NCI-H2107 treated with DMSO at 0.1 percent for 48 hours (cell line): ENCODE results near the gene PSMD14.
A peak's percentile ranks its signal among the peaks of the same experiment; 100 is the strongest.
"Not testable (repeated sequence)": the region's sequence is repeated elsewhere in the genome, so short reads cannot be mapped to it uniquely, and the experiment has no call there.

ENCODE experiments used
- DNase-seq: peaks from one replicate; lab custom pipeline; 2025; ENCODE audit not compliant: unreplicated experiment; lab: John Stamatoyannopoulos, UW

The PSMD14 gene

DNA sequence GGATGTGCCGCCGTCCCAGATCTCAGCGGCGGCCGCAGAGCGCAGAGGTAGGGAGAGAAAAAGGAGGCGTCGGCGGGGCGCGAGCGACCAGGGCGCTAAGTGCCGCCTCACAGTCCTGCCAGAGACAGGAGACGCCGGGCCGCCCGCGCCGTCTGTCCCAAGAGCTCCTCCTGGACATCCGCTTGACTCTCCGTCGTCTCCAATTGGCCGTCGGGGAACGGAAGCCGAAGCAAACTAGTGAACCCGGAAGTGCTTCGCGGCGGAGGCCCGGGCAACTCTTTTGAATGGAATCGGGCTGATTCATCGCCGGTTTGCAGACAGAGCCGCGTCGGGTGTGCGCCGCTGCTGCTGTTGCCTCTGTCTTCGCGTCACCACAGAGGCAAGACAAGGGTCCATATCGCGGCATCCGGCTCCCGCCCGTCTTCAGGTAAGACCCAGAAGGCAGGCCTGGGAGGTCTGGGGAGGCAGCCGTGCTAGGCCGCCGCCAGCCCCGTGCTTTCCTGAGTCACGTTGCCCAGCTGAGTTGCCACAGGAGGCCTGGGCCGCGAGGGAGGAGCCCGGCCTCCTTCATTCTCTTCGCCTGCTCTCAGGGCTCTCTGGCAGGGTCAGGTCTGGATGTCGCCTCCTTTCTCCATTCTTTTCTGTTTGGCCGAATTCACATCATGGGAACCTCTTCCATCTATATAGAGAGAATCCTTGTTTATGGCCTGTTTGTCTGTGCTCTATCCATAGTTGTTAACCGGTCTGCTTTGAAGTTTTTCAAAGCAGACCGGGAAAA, at the start of gene PSMD14:
Gene PSMD14 (plus strand): TSS at position 248 of the 778 bp plus-strand sequence. CDS start 10,401 bp downstream, outside the sequence.
- peak; percentile 69 for DNase-seq

GRCh38 chr2:161265874-161266273, 42.4 kb upstream of the PSMD14 start:
- peak; percentile 93 for DNase-seq

DNA sequence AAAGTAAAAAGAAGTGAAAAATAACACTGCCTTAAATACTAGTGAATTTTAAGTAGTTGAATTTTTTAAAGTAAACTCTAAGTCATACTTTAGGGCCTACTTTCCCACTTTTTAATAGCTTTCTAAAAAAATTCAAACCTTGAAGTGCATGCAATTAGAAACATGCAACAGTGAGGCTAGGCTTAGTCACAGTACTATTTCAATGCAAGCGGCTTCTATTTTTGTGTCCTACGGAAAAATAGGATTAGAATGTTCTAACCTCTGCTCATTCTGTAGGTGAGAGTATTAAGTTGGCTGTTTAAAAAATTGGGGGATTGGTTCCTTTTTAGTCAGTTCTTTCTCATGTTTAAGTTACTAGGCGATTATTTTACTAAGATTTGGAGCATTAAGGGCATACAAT, 39.1 kb upstream of the PSMD14 start:
- DNase-seq, result no peak

DNA sequence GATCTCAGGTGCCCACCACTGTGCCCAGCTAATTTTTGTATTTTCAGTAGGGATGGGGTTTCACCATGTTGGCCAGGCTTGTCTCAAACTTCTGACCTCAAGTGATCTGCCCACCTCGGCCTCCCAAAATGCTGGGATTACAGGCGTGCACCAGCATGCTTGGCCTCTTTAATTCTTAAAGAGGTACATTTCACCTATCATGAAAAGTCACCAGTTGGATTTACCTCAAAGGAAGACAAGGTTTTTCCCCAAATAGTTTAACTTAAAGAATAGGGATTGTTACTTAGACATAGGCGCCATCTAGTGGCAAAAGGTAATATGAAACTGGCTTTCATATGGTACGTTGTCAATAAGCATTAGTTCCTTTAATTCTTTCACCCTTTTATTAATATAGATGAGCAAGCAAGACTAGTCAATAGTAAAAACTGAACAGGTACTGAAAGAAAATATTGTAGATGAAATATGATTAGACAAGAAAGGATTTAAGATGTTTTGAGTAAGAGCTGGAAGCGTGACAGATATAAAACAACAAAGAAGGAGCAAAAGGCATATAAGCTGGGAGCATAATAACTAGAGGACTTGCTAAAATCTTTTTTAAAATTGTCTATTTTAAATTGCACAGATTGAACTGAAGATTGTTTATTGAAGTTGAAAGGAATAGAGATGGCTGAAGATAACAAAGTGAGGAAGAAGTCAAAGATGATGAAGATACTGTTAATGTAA, 35.0 kb upstream of the PSMD14 start:
- DNase-seq, result peak; percentile 77

DNA sequence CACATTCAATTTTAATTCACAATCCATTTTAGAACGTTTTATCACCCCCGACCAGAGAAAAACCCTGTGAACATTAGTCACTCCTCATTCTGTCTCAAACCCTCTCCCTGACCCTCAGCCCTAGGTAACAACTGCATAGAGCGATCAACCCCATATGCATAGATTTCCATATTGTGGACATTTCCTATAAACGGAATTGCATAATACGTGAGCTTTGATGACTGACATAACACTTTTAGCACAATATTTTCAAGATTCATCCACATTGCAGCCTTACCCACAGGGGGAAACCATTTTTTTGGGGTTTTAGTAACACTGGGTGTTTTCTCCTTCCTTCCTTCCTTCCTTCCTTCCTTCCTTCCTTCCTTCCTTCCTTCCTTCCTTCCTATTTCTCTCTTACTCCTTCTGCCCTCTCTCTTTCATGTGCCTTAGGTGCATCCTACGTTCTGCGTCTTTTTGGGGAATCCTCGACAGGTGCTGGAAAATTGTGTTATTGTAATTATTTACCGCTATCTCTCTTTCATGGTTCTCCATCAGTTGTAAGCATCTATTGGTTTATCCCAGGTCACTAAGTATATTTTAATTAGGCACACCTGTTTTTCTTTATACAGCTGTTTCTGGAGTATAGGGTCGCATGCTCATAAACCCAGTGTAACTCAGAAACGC, 29.5 kb upstream of the PSMD14 start:
- DNase-seq, result not testable (repeated sequence)

- DNase-seq, result not testable (repeated sequence)
These were observed 28.9 kb upstream of the PSMD14 start for GRCh38 chr2:161279230-161279815.

- not testable (repeated sequence) for DNase-seq
These were observed 27.3 kb upstream of the PSMD14 start for GRCh38 chr2:161280906-161281323.

- DNase-seq, result not testable (repeated sequence)
These were observed 26.5 kb upstream of the PSMD14 start for GRCh38 chr2:161281615-161282310.

DNA sequence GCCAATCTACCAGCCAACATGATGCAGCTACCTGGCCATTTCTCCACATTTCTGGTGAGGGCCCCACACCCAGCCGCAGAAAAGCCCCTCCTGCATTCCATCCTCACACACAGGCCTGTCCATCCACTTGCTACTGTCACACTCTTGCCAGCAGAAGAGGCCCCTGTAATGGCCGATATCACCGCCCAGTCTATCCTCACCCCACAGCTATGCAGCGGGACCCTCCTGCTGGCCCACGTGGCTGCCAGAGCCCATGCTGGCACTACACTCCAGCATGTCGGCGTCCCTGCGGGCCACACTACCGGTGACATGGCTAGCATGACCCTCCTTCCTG, 25.9 kb upstream of the PSMD14 start:
- DNase-seq, result not testable (repeated sequence)

DNA sequence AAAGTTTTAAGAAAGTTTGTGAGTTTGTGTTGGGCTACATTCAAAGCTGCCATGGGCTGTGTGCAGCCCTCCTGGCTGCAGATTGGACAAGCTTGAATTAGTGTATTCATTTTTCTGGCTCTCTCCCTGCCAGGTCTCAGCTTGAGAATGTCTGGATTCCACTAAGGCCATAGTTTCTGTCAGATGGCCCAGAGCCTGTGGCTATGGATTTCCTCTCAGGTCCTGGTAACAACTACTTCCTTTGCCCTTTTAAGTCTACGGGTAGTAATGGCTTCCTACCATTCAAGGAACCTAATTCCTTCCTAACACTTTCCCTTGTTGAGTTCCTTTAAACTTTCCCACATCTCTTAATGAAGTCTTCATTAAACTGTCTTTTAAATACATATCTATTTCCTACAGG, 24.3 kb upstream of the PSMD14 start:
- DNase-seq, result no peak

- no peak for DNase-seq
These were observed 4.6 kb upstream of the PSMD14 start for GRCh38 chr2:161303535-161304050.

GRCh38 chr2:161306919-161307318, 1.3 kb upstream of the PSMD14 start:
- no peak for DNase-seq

GRCh38 chr2:161307676-161308075, 549 bp upstream of the PSMD14 start:
- no peak for DNase-seq

DNA sequence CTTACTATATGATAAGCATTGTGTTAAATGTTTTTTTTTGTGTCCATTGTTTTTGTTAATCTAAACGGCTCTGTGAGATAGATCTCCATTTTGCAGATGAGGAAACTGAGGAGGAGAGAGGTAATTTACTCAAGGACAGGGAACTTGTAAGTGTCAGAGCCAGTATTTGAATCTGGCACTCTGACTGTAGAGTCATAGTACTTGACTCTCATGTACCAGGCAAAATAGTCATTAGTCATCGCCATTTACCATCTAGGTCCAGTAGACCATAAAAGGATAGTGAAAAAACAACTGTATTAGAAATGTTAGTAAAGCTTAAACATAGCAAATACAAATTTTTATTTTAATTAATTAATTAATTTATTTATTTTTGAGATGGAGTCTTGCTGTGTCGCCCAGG, 4.8 kb downstream of the PSMD14 start:
- DNase-seq, result no peak

DNA sequence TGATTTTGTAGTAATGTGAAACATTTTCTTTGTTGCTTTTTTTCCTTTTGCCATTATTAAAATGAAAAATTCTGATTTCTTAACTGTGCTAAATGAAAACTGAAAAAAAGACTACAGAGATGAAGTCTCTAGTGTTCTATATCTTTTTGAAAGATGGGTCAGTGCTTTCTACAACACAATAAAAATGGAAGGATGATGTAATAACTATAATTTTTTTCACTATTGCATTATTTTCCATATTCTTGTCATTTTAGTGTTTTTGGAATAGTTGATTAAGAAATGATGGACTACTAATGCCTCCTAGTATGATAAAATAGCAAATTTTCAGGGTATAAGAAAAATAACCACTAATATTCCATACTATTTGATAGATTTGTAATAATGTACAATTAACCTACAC, 7.2 kb downstream of the PSMD14 start:
- no peak for DNase-seq

DNA sequence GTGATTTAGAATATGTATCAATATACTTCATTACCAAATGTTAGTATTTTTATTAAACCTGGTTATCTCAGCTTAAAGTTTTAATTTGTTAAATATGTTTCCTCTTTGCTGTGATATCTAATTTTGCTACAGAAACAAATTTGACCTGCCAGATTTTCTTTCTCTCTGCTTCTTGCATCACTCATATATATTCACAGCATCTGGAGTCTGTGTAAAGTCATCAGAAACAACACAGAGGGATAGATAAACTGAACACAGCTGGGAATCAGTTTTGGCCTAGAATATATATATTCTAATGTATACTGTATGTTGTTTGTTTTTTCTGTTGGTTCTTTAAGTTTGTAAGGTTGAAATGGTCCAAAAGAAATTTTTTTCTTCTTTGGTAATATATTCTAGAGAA, 8.5 kb downstream of the PSMD14 start:
- DNase-seq, result no peak

- no peak for DNase-seq
These were observed 13.9 kb downstream of the PSMD14 start for GRCh38 chr2:161321944-161322648.

- no peak for DNase-seq
These were observed 16.7 kb downstream of the PSMD14 start for GRCh38 chr2:161324876-161325275.

DNA sequence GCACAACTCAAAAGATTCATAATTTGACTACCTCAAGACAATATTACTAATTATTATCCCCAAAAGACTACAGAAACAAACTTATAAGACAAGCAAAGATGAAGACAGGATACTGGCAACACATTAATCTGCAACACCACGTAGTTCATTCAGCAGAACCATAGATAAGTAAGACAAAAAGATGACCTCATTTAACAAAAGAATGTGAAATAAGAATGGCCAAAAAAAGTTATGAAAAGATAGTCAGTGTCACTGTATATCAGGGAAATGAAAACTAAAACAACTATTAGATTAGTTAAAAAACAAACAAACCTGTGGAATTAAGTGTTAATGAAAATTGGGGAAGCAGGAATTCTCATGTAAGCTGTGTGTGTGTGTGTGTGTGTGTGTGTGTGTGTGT, 19.4 kb downstream of the PSMD14 start:
- DNase-seq, result no peak

DNA sequence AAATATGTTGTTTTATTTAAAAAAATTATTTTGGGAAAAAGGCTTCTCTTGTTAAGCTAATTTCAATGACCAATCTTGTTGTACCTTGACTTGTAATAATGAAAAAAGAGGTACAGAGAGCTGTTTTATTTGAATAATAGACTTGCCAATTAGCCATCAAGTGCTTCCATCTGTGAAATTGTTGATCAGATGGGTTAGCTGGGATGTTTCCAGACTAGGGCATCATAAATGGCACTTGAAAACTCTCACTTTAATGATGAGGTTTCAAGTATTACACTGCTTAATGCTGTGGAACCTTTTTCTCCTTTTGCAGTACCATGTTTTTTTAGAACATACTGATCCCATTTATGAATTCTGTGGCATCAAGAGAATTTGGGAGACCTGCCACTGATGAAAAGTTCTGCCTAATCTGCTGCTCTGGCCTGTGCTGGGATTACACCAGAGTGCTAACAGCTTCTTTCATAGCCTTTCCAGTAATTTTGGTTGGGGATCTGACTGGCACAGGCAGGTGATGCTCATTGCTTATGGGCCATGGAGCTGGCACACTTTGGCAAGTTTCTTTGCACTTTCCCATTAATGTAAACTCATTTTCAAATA, 24.2 kb downstream of the PSMD14 start:
- no peak for DNase-seq
